HG03439 (cell line): ENCODE data around the gene FEM1C.

Source experiments
- ATAC-seq: cut with Tn5 transposase; IDR thresholded peaks from one replicate; pipeline ENCODE4 v1.9.1; 2021; ENCODE audit warnings: mild to moderate bottlenecking, moderate library complexity; ENCODE audit not compliant: unreplicated experiment

Gene FEM1C, protein sequence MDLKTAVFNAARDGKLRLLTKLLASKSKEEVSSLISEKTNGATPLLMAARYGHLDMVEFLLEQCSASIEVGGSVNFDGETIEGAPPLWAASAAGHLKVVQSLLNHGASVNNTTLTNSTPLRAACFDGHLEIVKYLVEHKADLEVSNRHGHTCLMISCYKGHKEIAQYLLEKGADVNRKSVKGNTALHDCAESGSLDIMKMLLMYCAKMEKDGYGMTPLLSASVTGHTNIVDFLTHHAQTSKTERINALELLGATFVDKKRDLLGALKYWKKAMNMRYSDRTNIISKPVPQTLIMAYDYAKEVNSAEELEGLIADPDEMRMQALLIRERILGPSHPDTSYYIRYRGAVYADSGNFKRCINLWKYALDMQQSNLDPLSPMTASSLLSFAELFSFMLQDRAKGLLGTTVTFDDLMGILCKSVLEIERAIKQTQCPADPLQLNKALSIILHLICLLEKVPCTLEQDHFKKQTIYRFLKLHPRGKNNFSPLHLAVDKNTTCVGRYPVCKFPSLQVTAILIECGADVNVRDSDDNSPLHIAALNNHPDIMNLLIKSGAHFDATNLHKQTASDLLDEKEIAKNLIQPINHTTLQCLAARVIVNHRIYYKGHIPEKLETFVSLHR

DNA sequence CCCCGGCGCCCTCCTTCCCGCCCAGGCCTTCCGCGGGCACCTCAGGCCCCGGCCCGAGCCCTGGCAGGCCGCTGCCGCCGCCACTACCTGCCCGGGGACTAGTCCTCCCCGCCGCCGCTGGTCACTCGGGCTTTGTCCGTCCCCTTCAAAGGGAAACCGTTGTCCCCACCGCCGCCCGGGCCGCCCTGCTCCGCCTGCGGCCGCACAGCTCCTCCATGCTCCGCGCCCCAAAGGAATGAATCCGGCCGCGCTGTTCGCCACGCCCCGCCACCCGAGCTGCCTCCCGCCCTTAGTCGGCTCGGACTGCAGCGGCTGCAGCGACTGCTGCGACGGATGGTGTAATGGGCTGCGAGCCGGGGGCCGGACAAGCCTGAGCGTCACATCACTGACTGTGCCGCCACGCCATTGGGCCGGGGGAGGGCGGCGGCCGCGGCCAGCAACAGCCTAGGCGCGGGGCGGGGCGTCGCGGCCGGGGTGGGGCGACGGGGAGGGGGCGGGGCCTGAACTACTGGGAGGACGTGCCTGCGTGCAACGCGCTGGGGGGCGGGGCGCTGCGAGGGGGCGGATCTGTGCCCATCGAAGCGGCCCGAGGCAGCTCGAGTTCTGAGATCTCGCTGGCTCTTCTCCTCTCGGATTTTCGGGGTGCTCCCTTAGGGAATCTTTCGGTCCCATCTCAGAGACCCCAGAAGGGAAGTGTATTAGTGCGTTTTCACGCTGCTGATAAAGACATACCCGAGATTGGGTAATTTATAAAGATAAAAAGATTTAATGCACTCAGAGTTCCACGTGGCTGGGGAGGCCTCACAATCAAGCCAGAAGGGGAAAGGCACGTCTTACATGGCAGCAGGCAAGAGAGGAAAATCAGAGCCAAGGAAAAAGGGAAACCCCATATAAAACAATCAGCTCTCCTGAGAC lies at the start of gene FEM1C:
FEM1C (minus strand) TSS at position 340 of the 915 bp plus-strand sequence. CDS start 1,282 bp downstream, outside the sequence.
- peak; percentile 96 for ATAC-seq

DNA sequence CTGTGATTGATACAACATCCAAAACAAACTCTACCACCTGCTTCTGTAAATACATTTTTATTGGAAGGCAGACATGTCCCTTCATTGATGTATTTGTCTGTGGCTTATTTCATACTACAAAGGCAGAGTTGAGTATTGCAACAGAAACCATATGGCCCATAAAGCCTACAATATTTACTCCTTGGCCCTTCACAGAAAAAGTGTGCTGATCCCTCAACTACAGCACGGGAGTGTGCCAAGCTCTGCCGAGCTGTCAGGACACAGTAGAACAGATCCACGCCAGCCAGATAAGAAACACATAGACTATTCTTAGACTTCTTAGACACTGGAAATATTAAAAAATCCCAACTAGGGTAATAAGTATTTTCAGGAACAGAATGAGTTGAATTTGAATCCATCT lies 44.5 kb upstream of the FEM1C start:
- no peak for ATAC-seq

DNA sequence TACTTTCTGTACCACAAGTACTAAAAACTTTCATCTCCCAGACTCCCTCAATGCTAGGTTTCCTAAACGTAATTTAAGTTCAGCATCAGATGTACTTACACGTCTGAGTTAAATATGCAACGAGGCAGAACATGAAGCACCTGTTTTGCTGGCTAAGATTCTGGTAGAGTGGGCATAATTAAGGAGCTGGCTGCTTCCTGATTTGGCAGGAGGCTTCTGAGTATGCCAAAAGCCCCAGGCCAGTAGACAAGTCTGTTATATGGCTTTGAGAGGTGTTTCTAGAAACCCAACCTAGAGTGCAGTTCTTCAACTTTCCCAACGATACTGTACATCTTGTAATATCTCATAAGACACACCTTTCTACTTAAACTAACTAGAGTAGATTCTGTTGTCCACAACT lies 44.1 kb upstream of the FEM1C start:
- ATAC-seq = no peak

DNA sequence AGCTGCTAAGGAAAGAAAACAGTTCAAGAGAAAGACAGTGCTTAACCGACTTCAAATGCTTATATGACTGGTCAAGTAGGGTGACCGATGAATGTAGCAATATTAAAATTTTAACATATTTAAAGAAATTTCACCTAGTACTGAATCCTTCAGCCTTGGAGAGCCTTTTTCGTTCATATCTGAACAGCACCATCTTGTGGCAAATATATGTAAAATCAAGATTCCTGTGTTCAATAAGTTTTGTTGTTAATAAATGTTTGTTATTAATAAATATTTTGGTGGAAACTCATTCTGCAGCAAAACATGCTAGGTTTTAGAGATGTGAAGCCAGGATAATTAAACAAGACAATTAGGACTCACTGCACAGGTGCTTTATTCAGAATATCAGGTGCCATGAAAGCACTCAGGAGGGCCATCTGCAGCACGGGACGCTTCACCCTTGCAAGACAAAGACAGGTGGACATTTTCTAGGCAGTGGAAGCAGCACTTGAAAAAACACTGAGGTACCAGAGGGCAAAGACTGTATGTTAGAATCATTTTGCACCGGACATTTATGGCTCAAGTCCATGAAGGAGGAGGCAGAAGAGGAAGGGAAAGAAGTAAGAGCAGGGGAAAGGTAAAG lies 42.1 kb upstream of the FEM1C start:
- no peak for ATAC-seq

DNA sequence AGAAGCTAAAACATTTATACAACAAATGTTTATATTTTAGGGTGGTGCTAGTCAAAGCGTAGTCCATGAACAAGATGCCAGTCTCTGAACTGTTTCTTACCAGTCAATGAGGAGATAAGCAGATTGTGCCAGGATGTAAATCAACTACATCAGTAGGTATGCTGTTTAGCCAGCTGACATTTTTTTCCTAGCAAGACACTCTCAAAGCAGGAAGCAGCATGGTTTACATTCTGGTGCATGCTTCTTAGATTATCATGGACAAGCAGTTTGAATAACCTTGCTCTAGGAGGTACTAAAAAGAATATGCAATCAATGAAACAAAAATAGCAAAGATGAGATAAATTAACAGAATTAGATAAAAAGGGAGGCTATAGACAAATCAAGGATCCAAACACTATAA lies 40.7 kb upstream of the FEM1C start:
- no peak for ATAC-seq

DNA sequence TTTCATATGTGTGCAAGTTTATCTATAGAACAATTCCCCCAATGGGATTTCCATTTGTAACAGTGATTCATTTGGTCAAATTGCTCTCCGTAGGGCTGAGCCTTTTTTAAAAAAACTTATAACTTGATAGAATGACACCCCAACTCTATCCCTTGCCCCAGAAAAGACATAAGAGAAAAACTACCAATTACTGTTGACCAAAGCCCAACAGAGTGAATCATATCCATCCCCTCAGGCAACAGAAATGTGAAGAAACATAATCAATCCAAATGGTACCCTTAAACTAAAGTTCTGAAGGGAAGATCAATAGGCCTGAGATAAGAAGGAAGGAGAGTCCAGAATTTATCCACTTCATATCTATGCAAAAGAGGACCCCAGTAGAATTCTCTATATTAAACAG lies 39.9 kb upstream of the FEM1C start:
- ATAC-seq = no peak

DNA sequence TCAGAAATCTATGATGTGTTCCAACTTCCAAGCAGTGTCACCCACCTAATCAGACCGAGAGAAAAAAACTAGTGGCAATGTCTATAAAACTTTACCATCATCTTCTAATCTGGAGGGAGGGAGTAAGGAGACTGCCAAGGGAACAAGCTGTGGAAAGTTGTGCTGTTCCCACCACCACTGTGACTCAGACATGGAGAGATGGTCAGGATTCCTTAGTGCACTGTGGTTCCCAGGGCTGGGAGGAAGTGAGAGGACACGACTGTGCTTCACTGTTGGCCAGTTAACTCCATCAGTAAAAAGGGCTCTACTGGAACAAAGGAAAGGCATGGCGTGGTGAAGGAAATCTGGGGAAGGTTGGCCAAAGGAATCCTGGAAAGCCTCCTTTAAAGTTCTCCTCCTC lies 38.9 kb upstream of the FEM1C start:
- no peak for ATAC-seq

DNA sequence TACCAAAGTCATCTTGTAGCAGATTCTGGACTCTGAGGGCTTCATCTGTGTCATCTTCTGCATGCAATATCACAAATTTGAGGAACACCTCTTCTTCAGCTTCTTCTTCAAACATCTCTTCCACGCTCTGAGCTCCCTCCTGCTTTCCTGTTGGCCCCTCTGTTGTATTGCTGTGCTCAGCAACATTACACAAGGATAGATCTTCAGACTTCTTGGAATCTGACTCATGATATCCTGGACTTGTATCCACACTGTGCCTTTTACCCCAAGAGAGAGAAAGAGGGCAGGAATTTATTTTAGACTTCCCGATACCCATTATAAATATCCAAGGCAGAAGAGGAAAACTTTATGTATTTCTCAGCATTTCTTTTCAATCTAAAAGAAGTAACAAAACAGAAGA lies 36.4 kb upstream of the FEM1C start:
- ATAC-seq = no peak

DNA sequence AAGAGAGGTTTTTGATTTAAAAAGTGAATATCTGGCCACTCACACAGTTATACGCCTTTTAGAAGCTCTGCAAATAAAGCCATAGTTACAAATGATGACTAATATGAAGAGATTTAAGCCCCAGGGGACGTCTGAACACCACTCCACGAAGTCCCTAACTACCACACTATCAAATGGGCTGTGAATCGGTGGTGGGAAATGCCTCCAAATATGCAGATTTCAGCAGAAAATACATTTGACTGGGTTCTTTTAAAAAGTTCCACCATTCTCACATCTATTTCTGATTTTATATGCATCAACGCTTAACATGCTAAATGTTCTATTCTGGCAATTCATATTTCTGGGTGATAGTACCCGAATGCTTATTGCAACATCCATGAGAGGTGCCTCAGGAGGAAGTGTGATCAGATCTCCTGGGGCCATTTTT lies 35.2 kb upstream of the FEM1C start:
- peak; percentile 55 for ATAC-seq

DNA sequence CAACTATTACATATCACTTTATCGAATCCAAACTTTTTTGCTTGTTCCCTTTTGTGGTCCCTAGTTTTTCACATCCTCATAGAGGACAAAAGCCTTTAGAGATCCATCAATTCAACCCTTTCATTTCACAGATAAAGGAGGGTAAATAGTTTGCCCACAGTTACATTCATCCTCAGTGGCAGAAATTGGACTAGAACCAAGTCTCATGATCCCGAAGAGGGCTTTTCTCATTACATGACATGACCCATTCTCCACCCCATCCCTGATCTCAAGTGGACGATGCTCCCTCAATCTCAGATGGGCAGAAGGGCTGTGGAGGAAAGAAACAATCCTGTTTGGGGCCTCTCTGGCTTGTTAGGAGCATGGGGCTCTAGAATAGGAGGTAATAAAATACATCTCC lies 34.6 kb upstream of the FEM1C start:
- no peak for ATAC-seq

DNA sequence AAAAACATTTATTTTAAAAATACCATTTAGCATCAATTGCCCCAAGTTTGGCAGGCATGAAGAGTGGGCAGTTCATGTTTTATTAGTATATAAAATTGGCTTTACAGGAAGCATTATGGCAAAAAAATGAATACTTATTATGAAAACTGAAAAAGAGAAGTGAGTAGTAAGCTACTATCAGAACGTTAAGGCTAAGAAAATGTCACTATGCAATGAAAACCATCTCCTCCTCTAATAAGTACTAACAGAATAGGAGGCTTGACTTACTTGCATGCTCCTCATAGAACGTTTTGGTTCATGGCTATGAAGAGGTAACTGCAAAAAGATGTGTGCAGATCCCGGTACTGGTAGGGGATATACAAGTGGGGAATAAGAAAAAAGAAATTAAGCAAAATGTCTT lies 34.1 kb upstream of the FEM1C start:
- peak; percentile 47 for ATAC-seq

DNA sequence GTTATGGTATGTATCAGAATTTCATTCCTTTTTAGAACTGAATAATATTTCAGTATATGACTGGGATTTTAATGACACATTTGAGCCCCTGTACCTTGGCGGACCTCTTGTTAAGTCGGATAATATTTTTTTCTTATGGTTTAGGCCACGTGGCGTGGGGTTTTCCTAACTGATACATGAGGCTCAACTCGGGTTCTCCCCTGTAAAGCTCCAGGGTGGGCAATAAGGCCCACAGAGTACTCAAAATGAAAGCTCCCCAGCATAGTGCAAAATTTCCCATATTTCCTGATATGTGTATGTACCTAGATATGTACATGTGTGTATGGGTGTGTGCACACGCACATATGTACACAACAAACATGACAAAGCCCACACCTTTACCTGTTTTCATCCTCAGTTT lies 33.2 kb upstream of the FEM1C start:
- no peak for ATAC-seq

DNA sequence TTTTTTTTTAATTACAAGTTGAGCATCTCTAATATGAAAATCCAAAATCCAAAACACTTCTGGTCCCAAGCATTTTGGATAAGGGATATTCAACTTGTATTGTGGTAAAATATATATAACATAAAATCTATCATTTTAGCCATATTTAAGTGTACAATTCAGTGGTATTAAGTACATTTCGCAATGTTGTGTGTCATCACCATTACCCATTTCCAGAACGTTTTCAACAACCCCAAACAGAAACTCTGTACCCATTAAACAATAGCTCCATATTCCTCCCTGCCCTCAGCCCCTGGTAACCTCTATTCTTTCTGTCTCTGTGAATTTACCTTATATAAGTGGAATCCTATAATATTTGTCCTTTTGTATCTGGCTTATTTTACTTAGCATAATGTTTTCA lies 32.8 kb upstream of the FEM1C start:
- ATAC-seq = no peak

DNA sequence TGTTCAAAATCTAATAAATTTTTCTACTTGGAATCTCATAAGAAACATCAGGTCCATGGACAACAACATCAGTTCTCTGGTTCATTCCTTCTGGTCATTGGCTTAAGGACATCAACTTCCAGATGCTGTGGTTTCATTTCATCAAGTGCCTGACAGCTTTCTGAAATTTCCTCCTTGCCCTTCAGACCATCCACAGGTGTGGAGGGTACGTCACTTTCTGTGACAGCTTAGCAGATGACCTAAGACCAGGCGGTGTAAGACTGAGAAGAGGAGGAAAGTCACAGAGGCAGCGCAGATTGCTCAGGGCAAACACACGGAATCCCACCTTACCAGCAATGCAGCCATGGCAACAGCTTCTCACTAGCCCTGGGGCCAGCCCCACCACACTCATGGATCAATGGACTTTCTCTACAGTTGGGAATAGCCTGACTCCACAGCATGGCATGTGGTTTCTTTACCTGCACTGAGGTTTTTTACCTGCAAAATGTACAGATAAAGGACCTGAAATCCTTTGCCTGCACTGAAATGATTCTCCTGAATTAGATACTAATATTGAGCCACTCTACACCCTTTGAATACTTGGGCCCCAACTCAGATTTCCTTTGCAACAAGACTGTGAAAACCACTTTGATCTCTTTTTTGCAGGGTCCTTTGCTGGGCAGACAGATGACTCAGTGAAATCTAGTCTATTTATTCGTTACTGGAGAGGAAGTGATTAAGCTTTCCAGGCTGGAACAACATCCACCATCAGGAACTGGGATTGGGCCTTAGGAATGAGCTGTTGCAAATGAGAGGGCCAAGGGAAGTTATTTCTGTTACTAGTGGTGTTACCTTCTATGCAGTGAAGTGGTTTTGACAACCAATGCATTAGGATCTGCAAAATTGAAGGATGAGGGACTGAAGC lies 30.8 kb upstream of the FEM1C start:
- ATAC-seq = no peak

DNA sequence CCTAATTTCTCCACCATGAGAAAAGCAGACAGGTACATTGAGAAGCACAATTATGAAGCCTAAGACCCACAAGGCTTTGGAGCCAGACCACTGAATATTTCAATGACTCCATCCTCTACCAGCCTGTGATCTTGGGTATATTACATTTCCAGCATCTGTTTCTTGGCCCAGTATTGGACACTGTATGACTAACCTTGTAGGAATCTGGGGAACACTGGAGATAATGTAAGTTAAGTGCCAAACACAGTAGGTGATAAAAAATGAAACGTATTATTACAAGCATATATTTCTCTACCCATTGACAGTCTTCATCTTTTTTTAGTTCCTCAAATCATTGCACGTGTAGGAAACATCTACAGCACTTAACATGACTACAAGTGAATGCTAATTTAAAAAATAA lies 28.6 kb upstream of the FEM1C start:
- no peak for ATAC-seq

DNA sequence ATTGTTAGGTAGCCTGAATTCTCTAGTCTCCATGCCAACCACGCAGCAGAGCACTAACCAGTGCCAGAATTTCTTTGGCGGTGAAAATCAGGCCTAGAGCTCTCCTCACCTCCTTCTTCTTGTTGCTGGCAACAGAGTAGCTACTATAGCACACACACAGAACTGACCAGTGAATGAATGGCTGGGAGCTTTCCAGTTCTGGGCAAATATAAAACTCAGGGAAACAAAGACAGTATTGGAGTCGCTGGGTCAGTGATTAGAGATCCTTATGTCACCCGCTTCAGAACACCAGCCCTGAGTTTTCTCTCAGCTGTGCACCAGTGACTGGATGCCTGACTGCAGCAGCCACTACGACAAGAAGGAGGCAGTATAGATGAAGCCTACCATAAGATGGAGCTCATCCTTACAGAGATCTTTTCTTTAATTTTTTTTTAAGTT lies 26.9 kb upstream of the FEM1C start:
- no peak for ATAC-seq

DNA sequence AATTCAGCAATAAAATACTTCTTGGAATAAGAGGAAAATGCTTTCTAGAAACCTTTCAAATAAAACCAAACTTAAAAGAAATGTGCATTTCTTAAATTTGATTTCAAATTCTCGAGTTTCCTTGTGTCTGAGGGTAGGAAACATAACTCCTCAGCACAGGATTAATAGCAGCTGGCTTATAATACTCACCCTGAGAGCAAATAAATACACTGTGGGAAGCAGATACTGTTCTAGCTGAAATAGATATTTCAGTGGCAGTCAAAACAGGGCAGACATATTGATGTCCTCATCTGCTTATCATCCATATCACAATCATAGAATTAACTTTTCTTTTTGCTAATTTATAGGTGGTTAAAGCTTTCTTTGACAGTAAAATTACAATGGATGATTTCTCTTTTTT lies 24.1 kb upstream of the FEM1C start:
- no peak for ATAC-seq

DNA sequence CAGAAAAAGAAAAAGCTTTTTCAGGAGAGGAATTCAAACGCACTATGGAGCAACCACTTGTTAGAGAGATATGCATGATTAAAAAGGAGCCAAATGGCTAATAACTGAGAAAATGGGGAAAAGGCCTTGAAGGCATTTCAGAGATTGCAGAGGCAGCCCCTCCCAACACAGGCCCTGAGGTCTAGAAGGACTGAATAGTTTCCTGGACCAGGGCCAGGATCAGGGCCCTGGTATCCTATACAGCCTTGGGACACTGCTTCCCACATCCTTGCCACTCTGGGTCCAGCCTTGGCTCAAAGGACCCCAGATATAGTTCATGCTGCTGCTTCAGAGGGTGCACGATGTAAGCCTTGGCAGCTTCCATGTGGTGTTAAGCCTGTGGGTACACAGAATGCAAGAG lies 20.7 kb upstream of the FEM1C start:
- no peak for ATAC-seq

DNA sequence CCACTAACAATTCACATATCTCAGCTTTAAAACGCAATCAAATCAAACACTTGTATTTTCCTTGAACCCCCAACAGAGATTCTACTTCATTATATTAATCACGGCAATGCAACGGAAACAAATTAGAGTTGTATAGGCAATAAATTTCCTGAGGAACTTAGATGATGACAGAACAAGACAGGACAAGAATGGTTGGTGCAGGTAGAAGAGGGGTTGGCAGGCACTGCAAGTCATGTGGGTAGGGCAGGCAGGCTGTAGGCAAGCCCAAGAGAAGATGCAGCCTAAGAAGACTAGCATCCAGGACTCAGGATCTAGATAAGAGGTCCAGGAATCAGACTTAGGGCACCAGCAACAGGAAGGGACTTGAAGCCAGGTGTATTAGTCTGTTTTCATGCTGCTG lies 16.6 kb upstream of the FEM1C start:
- ATAC-seq = no peak

DNA sequence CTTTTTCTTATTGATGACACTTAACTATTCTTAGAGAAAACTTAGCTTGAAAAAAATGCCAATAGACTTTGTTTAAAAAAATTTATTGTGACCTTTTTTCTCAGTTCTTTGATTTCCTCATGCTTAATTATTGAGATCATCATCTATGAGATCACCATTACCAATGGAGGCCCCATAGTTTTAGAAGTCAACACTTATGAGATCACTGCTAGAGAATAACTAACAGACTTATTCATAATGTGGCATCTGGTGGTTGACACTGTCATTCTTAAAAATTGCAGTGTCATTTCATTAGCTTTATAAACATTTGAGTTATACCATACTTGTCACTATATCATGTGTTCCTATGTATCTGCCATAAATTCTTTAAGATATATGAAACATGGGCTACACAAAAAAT lies 14.9 kb upstream of the FEM1C start:
- ATAC-seq = no peak
